Progenitor cell of endocrine pancreas (in vitro differentiated cells): Measurements from ENCODE around the gene MBNL1. TPM values are rescaled to one million over a fixed set of nuclear protein-coding genes. Genes with fewer than 3 reads are reported as not detected.

ENCODE experiments used
- DNase-seq: peaks from one replicate; pipeline ENCODE4 v3.0.0; 2021; ENCODE audit warnings: low spot score; ENCODE audit not compliant: unreplicated experiment
- H3K27ac Mint-ChIP-seq: 2 replicates; pipeline ENCODE4 v1.8.0; 2021; ENCODE audit warnings: mild to moderate bottlenecking, moderate library complexity, mixed read lengths
- H3K27me3 Mint-ChIP-seq: 2 replicates; pipeline ENCODE4 v1.8.0; 2021; ENCODE audit warnings: mixed read lengths
- H3K36me3 Mint-ChIP-seq: 2 replicates; pipeline ENCODE4 v1.8.0; 2022; ENCODE audit warnings: mixed read lengths; ENCODE audit not compliant: insufficient read depth
- H3K4me1 Mint-ChIP-seq: 2 replicates; pipeline ENCODE4 v1.8.0; 2021; ENCODE audit warnings: low read depth, mixed read lengths
- H3K4me3 Mint-ChIP-seq: 2 replicates; pipeline ENCODE4 v1.8.0; 2021; ENCODE audit warnings: low read depth, mild to moderate bottlenecking, moderate library complexity, mixed read lengths
- H3K9me3 Mint-ChIP-seq: 2 replicates; pipeline ENCODE4 v1.8.0; 2021; ENCODE audit warnings: low read depth, mixed read lengths
- total RNA-seq: library from RNA; stranded (reverse); gene quantifications from 2 replicates; pipeline ENCODE4 v1.2.1, GENCODE V29; 2021
- TF ChIP-seq, protein P1 (sequence below): fragments of 200-600 bp; sonication (generic); IDR thresholded peaks from one replicate; pipeline ENCODE4 v1.5.0; 2021; ENCODE audit warnings: antibody characterized with exemption, mild to moderate bottlenecking; ENCODE audit not compliant: unreplicated experiment

MBNL1 gene
- total RNA-seq, 1 donor from 2014 or later: 29.4 TPM

GRCh38 chr3:152258448-152259393, 10.0 kb upstream of the MBNL1 start:
- TF ChIP-seq, protein P1, sequence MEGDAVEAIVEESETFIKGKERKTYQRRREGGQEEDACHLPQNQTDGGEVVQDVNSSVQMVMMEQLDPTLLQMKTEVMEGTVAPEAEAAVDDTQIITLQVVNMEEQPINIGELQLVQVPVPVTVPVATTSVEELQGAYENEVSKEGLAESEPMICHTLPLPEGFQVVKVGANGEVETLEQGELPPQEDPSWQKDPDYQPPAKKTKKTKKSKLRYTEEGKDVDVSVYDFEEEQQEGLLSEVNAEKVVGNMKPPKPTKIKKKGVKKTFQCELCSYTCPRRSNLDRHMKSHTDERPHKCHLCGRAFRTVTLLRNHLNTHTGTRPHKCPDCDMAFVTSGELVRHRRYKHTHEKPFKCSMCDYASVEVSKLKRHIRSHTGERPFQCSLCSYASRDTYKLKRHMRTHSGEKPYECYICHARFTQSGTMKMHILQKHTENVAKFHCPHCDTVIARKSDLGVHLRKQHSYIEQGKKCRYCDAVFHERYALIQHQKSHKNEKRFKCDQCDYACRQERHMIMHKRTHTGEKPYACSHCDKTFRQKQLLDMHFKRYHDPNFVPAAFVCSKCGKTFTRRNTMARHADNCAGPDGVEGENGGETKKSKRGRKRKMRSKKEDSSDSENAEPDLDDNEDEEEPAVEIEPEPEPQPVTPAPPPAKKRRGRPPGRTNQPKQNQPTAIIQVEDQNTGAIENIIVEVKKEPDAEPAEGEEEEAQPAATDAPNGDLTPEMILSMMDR: no peak
- H3K4me1 Mint-ChIP-seq: peaks cover 13% of the 10 kb centered on the region
- H3K27ac Mint-ChIP-seq: no peak overlapping the region
- H3K36me3 Mint-ChIP-seq: no peaks in the 10 kb centered on the region
- DNase-seq: no peak
- no peaks in the 10 kb centered on the region for H3K9me3 Mint-ChIP-seq
- peaks cover 62% of the 10 kb centered on the region for H3K27me3 Mint-ChIP-seq
- H3K4me3 Mint-ChIP-seq: no peak overlapping the region

GRCh38 chr3:152259468-152259867, 9.3 kb upstream of the MBNL1 start:
- TF ChIP-seq, protein P1: no peak
- no peak for DNase-seq
- Mint-ChIP-seq H3K36me3 (no peaks in the 10 kb centered on the region), H3K27ac (no peak overlapping the region), H3K4me3 (no peak overlapping the region), H3K4me1 (peaks cover 13% of the 10 kb centered on the region), H3K9me3 (no peaks in the 10 kb centered on the region), H3K27me3 (peaks cover 64% of the 10 kb centered on the region)

DNA sequence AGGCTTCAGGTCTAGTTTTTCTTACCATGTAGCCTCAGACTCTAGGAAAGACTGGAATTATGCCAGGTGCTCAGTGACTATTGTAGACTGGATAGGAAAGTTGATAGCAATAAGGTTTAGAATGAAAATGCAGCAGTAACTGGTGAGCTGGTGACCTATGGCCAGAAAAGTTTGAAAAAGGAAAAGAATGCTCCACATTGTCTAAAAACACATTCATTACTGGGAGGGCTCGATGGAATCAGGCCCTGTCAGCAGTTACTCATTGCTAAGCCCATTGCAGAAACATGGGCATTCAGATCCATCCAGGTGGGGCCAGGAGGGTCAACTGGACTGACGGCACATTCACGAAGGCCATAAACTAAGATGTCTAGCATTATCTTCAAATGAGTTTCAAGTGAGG, 8.7 kb upstream of the MBNL1 start:
- peaks cover 13% of the 10 kb centered on the region for H3K4me1 Mint-ChIP-seq
- no peak overlapping the region for H3K4me3 Mint-ChIP-seq
- no peaks in the 10 kb centered on the region for H3K9me3 Mint-ChIP-seq
- no peak overlapping the region for H3K27ac Mint-ChIP-seq
- no peak for DNase-seq
- TF ChIP-seq, protein P1: no peak
- peaks cover 63% of the 10 kb centered on the region for H3K27me3 Mint-ChIP-seq
- no peaks in the 10 kb centered on the region for H3K36me3 Mint-ChIP-seq

DNA sequence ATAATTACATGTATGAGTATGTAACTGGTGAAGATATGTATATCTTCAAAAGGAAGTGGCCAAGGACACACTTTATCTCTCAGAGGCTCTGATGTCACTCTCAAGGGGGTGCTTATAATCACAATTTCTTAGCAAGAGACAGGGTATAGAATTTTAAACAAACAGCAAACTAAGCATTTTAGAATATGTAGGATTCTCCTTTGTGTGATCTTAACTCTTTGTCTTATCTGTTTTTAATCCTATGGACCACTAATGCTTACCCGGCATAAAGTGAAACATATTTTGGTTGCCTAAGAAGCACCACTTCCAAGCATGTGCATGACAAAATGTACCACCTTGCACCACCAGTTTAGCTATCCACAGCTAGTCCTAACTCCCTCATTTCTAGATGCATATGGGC, 8.2 kb upstream of the MBNL1 start:
- Mint-ChIP-seq H3K27me3 (peaks cover 62% of the 10 kb centered on the region), H3K27ac (no peak overlapping the region), H3K4me1 (peaks cover 13% of the 10 kb centered on the region), H3K4me3 (no peak overlapping the region), H3K36me3 (no peaks in the 10 kb centered on the region), H3K9me3 (no peaks in the 10 kb centered on the region)
- TF ChIP-seq, protein P1: no peak
- DNase-seq: no peak

- Mint-ChIP-seq H3K9me3 (no peaks in the 10 kb centered on the region), H3K27me3 (peaks cover 59% of the 10 kb centered on the region), H3K36me3 (no peaks in the 10 kb centered on the region), H3K27ac (no peak overlapping the region), H3K4me3 (no peak overlapping the region), H3K4me1 (peaks cover 13% of the 10 kb centered on the region)
- TF ChIP-seq, protein P1: no peak
- no peak for DNase-seq
Measured at GRCh38 chr3:152261329-152261728, 7.4 kb upstream of the MBNL1 start.
